Measurements from ENCODE around the gene CIAO2A.

CIAO2A gene

DNA sequence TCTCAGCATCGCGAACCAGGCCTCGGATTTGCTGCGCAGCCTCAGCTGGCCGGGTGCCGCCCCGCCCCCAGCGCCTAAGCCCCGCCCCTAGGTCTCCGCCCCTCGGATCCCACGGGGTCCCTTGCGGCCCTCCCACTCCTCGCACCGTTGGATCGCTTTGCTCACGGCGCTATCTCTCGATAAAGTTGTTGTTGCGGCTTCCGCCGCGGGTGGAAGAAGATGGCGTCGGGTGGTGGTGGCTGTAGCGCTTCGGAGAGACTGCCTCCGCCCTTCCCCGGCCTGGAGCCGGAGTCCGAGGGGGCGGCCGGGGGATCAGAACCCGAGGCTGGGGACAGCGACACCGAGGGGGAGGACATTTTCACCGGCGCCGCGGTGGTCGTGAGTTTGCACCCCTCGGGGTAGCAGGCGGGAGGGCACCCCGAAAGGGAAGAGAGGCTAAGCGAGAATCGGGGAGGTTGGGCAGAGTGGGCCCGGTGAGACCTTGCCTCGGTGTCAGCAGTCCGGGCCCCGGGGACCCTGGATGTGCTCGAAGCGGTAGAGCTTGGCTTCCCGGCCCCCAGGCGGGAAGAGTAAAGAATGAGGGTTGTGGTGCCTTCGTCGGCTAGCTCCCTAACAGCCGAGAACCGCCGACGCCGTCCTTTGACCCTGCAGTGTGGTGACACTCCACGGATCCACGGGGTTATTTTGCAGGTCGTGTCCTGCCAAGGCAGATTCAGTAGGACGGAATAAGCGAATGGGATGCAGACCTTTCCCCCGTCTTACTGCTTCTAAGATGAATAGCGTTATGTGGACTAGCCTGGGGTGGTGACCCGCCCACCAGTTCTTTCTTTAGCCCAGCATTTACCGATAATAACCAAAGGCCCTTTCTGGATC, 2.4 kb upstream of the CIAO2A start, which contains the start of gene SNX1:
Gene SNX1 (plus strand): TSS at position 188 of the 873 bp plus-strand sequence. CDS start 32 bp downstream, at position 220.
- Histone ChIP-seq H3K4me3 (ENCODE audit: low read length, poor library complexity, severe bottlenecking) (peak within 1 kb of the TSS; percentile 85), H3K36me3 (ENCODE audit: insufficient read depth, low read length) (no peaks in the 10 kb centered on the region), H3K4me2 (ENCODE audit: low read depth, low read length, poor library complexity, severe bottlenecking) (peak within 1 kb of the TSS; percentile 90), H3K9me2 (replicated peaks; ENCODE audit: low read depth, low read length) (no peaks in the 10 kb centered on the region), H3K4me1 (ENCODE audit: insufficient read depth, low read length, poor library complexity, severe bottlenecking) (peaks cover 68% of the 10 kb centered on the region), H3K27me3 (ENCODE audit: insufficient read depth, low read length, poor library complexity, severe bottlenecking) (no peaks in the 10 kb centered on the region), H3K9ac (ENCODE audit: low read depth, low read length, poor library complexity, severe bottlenecking) (peak within 1 kb of the TSS; percentile 89), H3K9me3 (ENCODE audit: insufficient read depth, low read depth, low read length) (no peaks in the 10 kb centered on the region), H3K79me2 (ENCODE audit: insufficient read depth, low read length) (peaks cover 88% of the 10 kb centered on the region), H4K20me1 (ENCODE audit: insufficient read depth, low read length, poor library complexity, severe bottlenecking) (peaks cover 57% of the 10 kb centered on the region), H2AFZ (ENCODE audit: low read length) (peak within 1 kb of the TSS; percentile 89), H3F3A (ENCODE audit: low read depth) (no peaks in the 10 kb centered on the region)
- TF ChIP-seq EZH2phosphoT487 (IDR thresholded peaks at IDR 0.05; ENCODE audit: borderline replicate concordance): no peak
- TF ChIP-seq, protein P1, sequence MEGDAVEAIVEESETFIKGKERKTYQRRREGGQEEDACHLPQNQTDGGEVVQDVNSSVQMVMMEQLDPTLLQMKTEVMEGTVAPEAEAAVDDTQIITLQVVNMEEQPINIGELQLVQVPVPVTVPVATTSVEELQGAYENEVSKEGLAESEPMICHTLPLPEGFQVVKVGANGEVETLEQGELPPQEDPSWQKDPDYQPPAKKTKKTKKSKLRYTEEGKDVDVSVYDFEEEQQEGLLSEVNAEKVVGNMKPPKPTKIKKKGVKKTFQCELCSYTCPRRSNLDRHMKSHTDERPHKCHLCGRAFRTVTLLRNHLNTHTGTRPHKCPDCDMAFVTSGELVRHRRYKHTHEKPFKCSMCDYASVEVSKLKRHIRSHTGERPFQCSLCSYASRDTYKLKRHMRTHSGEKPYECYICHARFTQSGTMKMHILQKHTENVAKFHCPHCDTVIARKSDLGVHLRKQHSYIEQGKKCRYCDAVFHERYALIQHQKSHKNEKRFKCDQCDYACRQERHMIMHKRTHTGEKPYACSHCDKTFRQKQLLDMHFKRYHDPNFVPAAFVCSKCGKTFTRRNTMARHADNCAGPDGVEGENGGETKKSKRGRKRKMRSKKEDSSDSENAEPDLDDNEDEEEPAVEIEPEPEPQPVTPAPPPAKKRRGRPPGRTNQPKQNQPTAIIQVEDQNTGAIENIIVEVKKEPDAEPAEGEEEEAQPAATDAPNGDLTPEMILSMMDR (conservative IDR thresholded peaks at IDR 0.05; ENCODE audit: low read length): no peak

DNA sequence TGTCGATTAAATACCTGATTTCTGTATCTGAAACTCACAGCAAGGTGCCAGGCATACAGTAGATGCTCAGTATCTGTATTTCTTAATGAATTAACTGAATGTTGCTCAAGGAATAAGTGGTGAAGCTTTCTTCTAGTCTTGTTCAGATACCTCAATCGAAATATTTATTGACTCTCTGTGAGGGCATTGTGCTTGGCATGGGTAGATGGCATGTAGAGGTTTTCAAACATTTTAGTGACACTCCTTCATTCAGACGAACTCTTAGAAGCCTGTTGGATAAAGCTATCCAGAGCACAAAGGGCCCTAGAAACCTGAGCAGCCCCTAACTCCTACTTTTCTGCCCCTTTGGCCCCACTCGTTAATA, 1.8 kb upstream of the CIAO2A start:
- Histone ChIP-seq H3K4me1 (ENCODE audit: insufficient read depth, low read length, poor library complexity, severe bottlenecking) (peaks cover 67% of the 10 kb centered on the region), H3K9ac (ENCODE audit: low read depth, low read length, poor library complexity, severe bottlenecking) (peak overlapping the region; percentile 89), H3K4me3 (ENCODE audit: low read length, poor library complexity, severe bottlenecking) (peak overlapping the region; percentile 85), H3K79me2 (ENCODE audit: insufficient read depth, low read length) (peaks cover 88% of the 10 kb centered on the region), H3K27me3 (ENCODE audit: insufficient read depth, low read length, poor library complexity, severe bottlenecking) (no peaks in the 10 kb centered on the region), H3K9me2 (replicated peaks; ENCODE audit: low read depth, low read length) (no peaks in the 10 kb centered on the region), H4K20me1 (ENCODE audit: insufficient read depth, low read length, poor library complexity, severe bottlenecking) (peaks cover 50% of the 10 kb centered on the region), H3K36me3 (ENCODE audit: insufficient read depth, low read length) (no peaks in the 10 kb centered on the region), H2AFZ (ENCODE audit: low read length) (peak overlapping the region; percentile 89), H3K4me2 (ENCODE audit: low read depth, low read length, poor library complexity, severe bottlenecking) (peak overlapping the region; percentile 82), H3F3A (ENCODE audit: low read depth) (no peaks in the 10 kb centered on the region), H3K9me3 (ENCODE audit: insufficient read depth, low read depth, low read length) (no peaks in the 10 kb centered on the region)
- no peak for TF ChIP-seq EZH2phosphoT487 (IDR thresholded peaks at IDR 0.05; ENCODE audit: borderline replicate concordance)
- TF ChIP-seq, protein P1 (conservative IDR thresholded peaks at IDR 0.05; ENCODE audit: low read length): no peak

DNA sequence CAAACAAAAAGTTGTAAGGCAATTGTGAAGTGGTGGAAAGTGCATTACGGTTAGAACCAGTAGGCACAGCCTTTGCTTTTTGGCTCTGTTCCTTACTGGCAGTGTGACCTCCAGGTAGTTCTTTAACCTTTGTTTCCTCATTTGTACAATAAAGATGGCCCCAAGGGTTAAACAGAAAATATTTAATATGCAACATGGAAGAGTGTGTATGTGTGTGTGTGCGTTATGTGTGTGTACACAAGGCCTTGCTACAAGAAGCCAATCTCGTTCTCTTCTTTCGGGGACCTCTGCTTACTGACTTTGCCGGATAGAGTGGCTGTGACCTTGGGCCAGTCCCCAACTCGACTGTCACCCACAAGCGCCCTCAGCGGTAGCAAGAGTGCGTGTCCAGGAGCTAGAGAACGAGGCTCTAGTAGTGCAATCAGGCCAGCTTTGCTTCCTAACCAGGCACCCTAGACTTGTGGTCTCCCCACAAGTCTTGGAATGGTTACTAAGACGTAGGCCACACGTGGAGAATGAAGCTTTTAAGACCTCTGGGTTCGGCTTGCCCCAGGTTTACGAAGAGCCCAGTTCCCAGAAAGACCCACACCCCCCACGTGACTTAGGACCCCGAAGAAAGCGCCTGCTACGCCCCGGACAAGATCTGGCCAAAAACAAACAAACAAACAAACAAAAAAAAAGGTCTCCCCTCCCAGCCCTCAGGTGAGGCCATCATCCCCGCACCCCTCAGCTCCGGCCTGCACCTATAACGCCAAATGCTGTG, 593 bp downstream of the CIAO2A start:
- peak overlapping the region; percentile 93 for H3K4me2 ChIP-seq (ENCODE audit: low read depth, low read length, poor library complexity, severe bottlenecking)
- H3K4me1 ChIP-seq (ENCODE audit: insufficient read depth, low read length, poor library complexity, severe bottlenecking): peaks cover 54% of the 10 kb centered on the region
- peak overlapping the region; percentile 97 for H2AFZ ChIP-seq (ENCODE audit: low read length)

More for the DNA sequence above, 593 bp downstream of the CIAO2A start:
- H4K20me1 ChIP-seq (ENCODE audit: insufficient read depth, low read length, poor library complexity, severe bottlenecking): peaks cover 29% of the 10 kb centered on the region
- H3K4me3 ChIP-seq (ENCODE audit: low read length, poor library complexity, severe bottlenecking): peak overlapping the region; percentile 85
- H3K27me3 ChIP-seq (ENCODE audit: insufficient read depth, low read length, poor library complexity, severe bottlenecking): no peaks in the 10 kb centered on the region
- no peaks in the 10 kb centered on the region for H3K9me3 ChIP-seq (ENCODE audit: insufficient read depth, low read depth, low read length)
- peaks cover 4% of the 10 kb centered on the region; the same call in 1 of the 2 replicates for H3K36me3 ChIP-seq (ENCODE audit: insufficient read depth, low read length)
- H3K79me2 ChIP-seq (ENCODE audit: insufficient read depth, low read length): peaks cover 79% of the 10 kb centered on the region
- no peaks in the 10 kb centered on the region for H3K9me2 ChIP-seq (replicated peaks; ENCODE audit: low read depth, low read length)
- no peaks in the 10 kb centered on the region for H3F3A ChIP-seq (ENCODE audit: low read depth)
- peak overlapping the region; percentile 89 for H3K9ac ChIP-seq (ENCODE audit: low read depth, low read length, poor library complexity, severe bottlenecking)
- TF ChIP-seq, protein P1 (conservative IDR thresholded peaks at IDR 0.05; ENCODE audit: low read length): peak; percentile 47
- TF ChIP-seq EZH2phosphoT487 (IDR thresholded peaks at IDR 0.05; ENCODE audit: borderline replicate concordance): no peak
